Neural cell (in vitro differentiated cells): ENCODE measurements around the gene MOB3A.

Experiments
- EP300 ChIP-seq: fragments of 450-650 bp; conservative IDR thresholded peaks from 2 replicates; pipeline ENCODE4 v1.6.1; 2014; ENCODE audit warnings: antibody characterized with exemption, mild to moderate bottlenecking, moderate library complexity; ENCODE audit not compliant: poor library complexity, severe bottlenecking
- EZH2 ChIP-seq: fragments of 200-600, 300-800 bp; shearing (Covaris generic), sonication (generic); IDR thresholded peaks from 2 replicates; pipeline ENCODE4 v1.6.1; 2014; ENCODE audit warnings: antibody characterized with exemption, low read length, borderline replicate concordance, mild to moderate bottlenecking; ENCODE audit not compliant: insufficient read depth, poor library complexity, severe bottlenecking
- POLR2AphosphoS5 ChIP-seq: IDR thresholded peaks from 2 replicates; pipeline ENCODE4 v1.6.1; 2012
- RAD21 ChIP-seq: fragments of 450-650 bp; conservative IDR thresholded peaks from 2 replicates; pipeline ENCODE4 v1.6.1; 2014; ENCODE audit warnings: antibody characterized with exemption, mild to moderate bottlenecking, moderate library complexity
- SMC3 ChIP-seq: fragments of 450-650 bp; conservative IDR thresholded peaks from 2 replicates; pipeline ENCODE4 v1.6.1; 2014; ENCODE audit warnings: antibody characterized with exemption, mild to moderate bottlenecking, moderate library complexity; ENCODE audit not compliant: poor library complexity
- TF ChIP-seq, protein P1 (sequence below): fragments of 450-650 bp; IDR thresholded peaks from 2 replicates; pipeline ENCODE4 v1.5.1; 2014; ENCODE audit warnings: antibody characterized with exemption, mild to moderate bottlenecking, moderate library complexity; ENCODE audit not compliant: poor library complexity, severe bottlenecking
- TF ChIP-seq, protein P2 (sequence below): IDR thresholded peaks from 2 replicates; pipeline ENCODE4 v1.6.1; 2012; ENCODE audit warnings: borderline replicate concordance

GRCh38 chr19:2113439-2114211, 17.5 kb upstream of the MOB3A start:
- TF ChIP-seq, protein P1, sequence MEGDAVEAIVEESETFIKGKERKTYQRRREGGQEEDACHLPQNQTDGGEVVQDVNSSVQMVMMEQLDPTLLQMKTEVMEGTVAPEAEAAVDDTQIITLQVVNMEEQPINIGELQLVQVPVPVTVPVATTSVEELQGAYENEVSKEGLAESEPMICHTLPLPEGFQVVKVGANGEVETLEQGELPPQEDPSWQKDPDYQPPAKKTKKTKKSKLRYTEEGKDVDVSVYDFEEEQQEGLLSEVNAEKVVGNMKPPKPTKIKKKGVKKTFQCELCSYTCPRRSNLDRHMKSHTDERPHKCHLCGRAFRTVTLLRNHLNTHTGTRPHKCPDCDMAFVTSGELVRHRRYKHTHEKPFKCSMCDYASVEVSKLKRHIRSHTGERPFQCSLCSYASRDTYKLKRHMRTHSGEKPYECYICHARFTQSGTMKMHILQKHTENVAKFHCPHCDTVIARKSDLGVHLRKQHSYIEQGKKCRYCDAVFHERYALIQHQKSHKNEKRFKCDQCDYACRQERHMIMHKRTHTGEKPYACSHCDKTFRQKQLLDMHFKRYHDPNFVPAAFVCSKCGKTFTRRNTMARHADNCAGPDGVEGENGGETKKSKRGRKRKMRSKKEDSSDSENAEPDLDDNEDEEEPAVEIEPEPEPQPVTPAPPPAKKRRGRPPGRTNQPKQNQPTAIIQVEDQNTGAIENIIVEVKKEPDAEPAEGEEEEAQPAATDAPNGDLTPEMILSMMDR, result no peak
- TF ChIP-seq SMC3, result no peak
- no peak for TF ChIP-seq EP300
- no peak for TF ChIP-seq RAD21
- TF ChIP-seq EZH2, result no peak
- no peak for TF ChIP-seq POLR2AphosphoS5
- TF ChIP-seq, protein P2, sequence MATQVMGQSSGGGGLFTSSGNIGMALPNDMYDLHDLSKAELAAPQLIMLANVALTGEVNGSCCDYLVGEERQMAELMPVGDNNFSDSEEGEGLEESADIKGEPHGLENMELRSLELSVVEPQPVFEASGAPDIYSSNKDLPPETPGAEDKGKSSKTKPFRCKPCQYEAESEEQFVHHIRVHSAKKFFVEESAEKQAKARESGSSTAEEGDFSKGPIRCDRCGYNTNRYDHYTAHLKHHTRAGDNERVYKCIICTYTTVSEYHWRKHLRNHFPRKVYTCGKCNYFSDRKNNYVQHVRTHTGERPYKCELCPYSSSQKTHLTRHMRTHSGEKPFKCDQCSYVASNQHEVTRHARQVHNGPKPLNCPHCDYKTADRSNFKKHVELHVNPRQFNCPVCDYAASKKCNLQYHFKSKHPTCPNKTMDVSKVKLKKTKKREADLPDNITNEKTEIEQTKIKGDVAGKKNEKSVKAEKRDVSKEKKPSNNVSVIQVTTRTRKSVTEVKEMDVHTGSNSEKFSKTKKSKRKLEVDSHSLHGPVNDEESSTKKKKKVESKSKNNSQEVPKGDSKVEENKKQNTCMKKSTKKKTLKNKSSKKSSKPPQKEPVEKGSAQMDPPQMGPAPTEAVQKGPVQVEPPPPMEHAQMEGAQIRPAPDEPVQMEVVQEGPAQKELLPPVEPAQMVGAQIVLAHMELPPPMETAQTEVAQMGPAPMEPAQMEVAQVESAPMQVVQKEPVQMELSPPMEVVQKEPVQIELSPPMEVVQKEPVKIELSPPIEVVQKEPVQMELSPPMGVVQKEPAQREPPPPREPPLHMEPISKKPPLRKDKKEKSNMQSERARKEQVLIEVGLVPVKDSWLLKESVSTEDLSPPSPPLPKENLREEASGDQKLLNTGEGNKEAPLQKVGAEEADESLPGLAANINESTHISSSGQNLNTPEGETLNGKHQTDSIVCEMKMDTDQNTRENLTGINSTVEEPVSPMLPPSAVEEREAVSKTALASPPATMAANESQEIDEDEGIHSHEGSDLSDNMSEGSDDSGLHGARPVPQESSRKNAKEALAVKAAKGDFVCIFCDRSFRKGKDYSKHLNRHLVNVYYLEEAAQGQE, result no peak
